Heart right ventricle (tissue), 16 donors: ENCODE results near the gene TNFRSF21. TPM values are rescaled to one million over a fixed set of nuclear protein-coding genes. Genes with fewer than 3 reads are reported as not detected.

ENCODE experiments used
- ATAC-seq, 8 donors: fragments of 200-7000 bp; cut with Tn5 transposase; one replicate each; pipeline ENCODE4 v1.9.1; 2020; ENCODE audit warnings: mild to moderate bottlenecking in 8 of 8, moderate library complexity in 8 of 8, moderate number of reproducible peaks in 1 of 8
- DNase-seq, 2 donors: peaks; one replicate each; pipeline ENCODE4 v3.0.0-alpha.2; 2020
- H3K27ac ChIP-seq, 10 donors: fragments of 200-600 bp; sonication (generic) in 2 of 10; one replicate each; pipeline versions ENCODE4 v1.5.0 to v1.8.0; 2020 to 2022; ENCODE audit warnings: mild to moderate bottlenecking in 3 of 10
- H3K27me3 ChIP-seq, 7 donors: fragments of 200-600 bp; one replicate each; pipeline ENCODE4 v1.8.0; 2021 to 2022; ENCODE audit warnings: mild to moderate bottlenecking in 2 of 7
- H3K36me3 ChIP-seq, 9 donors: fragments of 200-600 bp; sonication (generic) in 1 of 9; one replicate each; pipeline versions ENCODE4 v1.5.0 to v1.8.0; 2020 to 2022; ENCODE audit warnings: mild to moderate bottlenecking in 2 of 9
- H3K4me1 ChIP-seq, 9 donors: fragments of 200-600 bp; sonication (generic) in 1 of 9; one replicate each; pipeline versions ENCODE4 v1.5.0 to v1.8.0; 2020 to 2022; ENCODE audit warnings: mild to moderate bottlenecking in 4 of 9
- H3K4me3 ChIP-seq, 10 donors: fragments of 200-600 bp; sonication (generic) in 2 of 10; one replicate each; pipeline versions ENCODE4 v1.5.0 to v1.8.0; 2020 to 2022; ENCODE audit warnings: mild to moderate bottlenecking in 7 of 10, moderate library complexity in 2 of 10
- H3K9me3 ChIP-seq, 11 donors: fragments of 200-600 bp in 10 of 11; sonication (generic) in 2 of 11; one replicate each; pipeline versions ENCODE4 v1.5.0 to v1.8.0; 2013 to 2022; ENCODE audit warnings: mild to moderate bottlenecking in 2 of 11, control low read depth in 1 of 11, moderate library complexity in 1 of 11
- WGBS, 2 donors: extraction: QIAGEN DNeasy Blood & Tissue Kit; methylation state at CpG; one replicate each; pipeline ENCODE4 v1.1.7; 2013; ENCODE audit warnings: inconsistent platforms in 1 of 2; 5-methylcytosine and 5-hydroxymethylcytosine counted together
- intact Hi-C, 10 donors: fragments of 100-400 bp; cut with DNase I; formaldehyde crosslinking; loops; one replicate each; pipeline versions ENCODE4 v1.11.1 to v1.14.2; 2022
- polyA plus RNA-seq, 2 donors: library from polyadenylated mRNA; stranded (reverse); fragments of 200-250 nt; gene quantifications; one replicate each; pipeline ENCODE4 v1.2.3, GENCODE V29; 2013
- total RNA-seq, 10 donors: library from RNA; stranded (reverse); fragmentation: NEBNext Ultra II Directional in 3 of 10; extraction: Animal tissue kit (Norgen Biotek cat#: 25700) in 3 of 10; gene quantifications; one replicate each; pipeline versions ENCODE4 v1.2.1 to v1.2.4, GENCODE V29; 2021 to 2023
- TF ChIP-seq, protein P1 (sequence below), 9 donors: fragments of 200-600 bp; sonication (generic) in 2 of 9; IDR thresholded peaks; one replicate each; pipeline versions ENCODE4 v1.5.0 to v1.8.0; 2021 to 2022; ENCODE audit warnings: antibody characterized with exemption in 9 of 9, mild to moderate bottlenecking in 5 of 9, moderate library complexity in 1 of 9
- donor health status: Arrhythmogenic right ventricular cardiomyopathy.
- donor health status: ischemic (EF 13 %, LVEDD 7.1; RV severe dilation, severe dysfunction).
- donor health status: healthy with polysubstance abuse.
- donor health status: DM: no; HTN: yes; CAD: no.
- donor health status: DM: no; HTN: no; CAD: no.
- donor health status: ischemic (EF 25% LVEDD 6.9; RV normal size, moderate dysfunction).
- donor health status: ischemic (EF 25% LVEDD 5.7; RV mildly dilated, moderate dysfunction).
- donor health status: healthy.
- donor health status: DM: yes; HTN: yes; CAD: no.
- donor health status: Ischemic cardiomyopathy.
- donor health status: ischemic (EF 35%, LVEDD 5.7; RV mildly dilated, moderate dysfunction).
- donor health status: nonischemic (EF 11% LVEDD 7.7; RV severe dilation, severe dysfunction).
- donor health status: DM: yes; HTN: yes; CAD: no.
- donor health status: PGD.
- donor health status: ischemic (EF 29% LVEDD 5.4; RV normal size, mild dysfunction).
- donor health status: nonischemic (EF 23%, LVEDD 6.1; RV moderate dilation, normal function).

Gene TNFRSF21
- total and polyA plus RNA-seq, 12 donors: 3.8 to 12.8 (median 6.0) TPM

DNA sequence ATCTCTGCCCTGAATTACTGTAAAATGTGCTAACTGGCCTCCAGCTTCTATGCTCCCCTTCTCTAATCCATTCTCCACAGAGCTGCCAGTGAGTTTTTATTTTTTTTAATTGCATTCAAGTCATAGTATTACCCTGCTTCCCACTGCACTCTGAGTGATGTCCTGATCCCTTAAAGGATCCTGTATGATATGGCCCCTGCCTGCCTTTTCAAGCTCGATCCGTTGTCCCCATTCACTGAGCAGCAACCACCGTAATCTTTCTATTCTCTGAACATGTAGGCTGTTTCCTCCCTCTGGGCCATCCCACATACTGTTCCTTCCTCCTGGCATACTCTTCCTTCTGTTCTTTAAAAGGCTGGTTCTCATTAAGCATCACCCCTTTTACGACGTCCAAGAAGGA, 9.3 kb downstream of the TNFRSF21 start:
- intact Hi-C loops: loop anchor here in 4 of 10 donors (10.0 kb wide), 3 partner anchors 46 to 456 kb away; no protein-coding TSS in a partner anchor
- Histone ChIP-seq H3K36me3 (no peaks in the 10 kb centered on the region), H3K27ac (no peak overlapping the region), H3K4me1 (peaks cover 0 to 13% (median 0%) of the 10 kb centered on the region in 9 donors), H3K4me3 (no peak overlapping the region), H3K27me3 (peaks cover 0 to 7% (median 0%) of the 10 kb centered on the region in 7 donors), H3K9me3 (no peaks in the 10 kb centered on the region)
- TF ChIP-seq, protein P1, sequence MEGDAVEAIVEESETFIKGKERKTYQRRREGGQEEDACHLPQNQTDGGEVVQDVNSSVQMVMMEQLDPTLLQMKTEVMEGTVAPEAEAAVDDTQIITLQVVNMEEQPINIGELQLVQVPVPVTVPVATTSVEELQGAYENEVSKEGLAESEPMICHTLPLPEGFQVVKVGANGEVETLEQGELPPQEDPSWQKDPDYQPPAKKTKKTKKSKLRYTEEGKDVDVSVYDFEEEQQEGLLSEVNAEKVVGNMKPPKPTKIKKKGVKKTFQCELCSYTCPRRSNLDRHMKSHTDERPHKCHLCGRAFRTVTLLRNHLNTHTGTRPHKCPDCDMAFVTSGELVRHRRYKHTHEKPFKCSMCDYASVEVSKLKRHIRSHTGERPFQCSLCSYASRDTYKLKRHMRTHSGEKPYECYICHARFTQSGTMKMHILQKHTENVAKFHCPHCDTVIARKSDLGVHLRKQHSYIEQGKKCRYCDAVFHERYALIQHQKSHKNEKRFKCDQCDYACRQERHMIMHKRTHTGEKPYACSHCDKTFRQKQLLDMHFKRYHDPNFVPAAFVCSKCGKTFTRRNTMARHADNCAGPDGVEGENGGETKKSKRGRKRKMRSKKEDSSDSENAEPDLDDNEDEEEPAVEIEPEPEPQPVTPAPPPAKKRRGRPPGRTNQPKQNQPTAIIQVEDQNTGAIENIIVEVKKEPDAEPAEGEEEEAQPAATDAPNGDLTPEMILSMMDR (IDR thresholded peaks at IDR 0.05): no peak
- DNase-seq (no peak), ATAC-seq (no peak)
- WGBS, 2 donors: 89% methylated on average over 5 of the region's 5 CpGs

DNA sequence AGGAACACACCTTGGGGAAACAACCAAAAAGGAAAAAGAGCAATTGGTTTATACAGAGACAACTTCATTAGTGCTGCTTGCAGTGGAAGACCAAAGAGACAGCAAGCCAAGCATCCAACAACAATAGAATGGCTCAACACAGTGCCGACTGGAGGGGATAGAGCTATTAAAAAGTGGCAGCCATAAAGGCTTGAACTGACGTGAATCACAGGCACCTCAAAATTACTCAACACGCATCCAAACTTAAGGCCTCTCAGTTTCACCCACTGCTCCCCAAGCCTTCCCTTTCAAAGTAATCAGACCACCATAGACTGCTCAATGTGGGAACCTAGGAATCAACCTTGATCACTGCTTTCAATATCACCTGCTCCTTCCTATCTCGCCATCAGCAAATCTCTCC, 9.7 kb downstream of the TNFRSF21 start:
- DNase-seq (no peak), ATAC-seq (no peak)
- peaks cover 0 to 6% (median 0%) of the 10 kb centered on the region in 7 donors for H3K27me3 ChIP-seq
- TF ChIP-seq, protein P1 (IDR thresholded peaks at IDR 0.05): no peak
- intact Hi-C loops: loop anchor here in 4 of 10 donors (10.0 kb wide), 3 partner anchors 45 to 455 kb away; no protein-coding TSS in a partner anchor
- no peak overlapping the region for H3K27ac ChIP-seq
- peaks cover 0 to 13% (median 0%) of the 10 kb centered on the region in 9 donors for H3K4me1 ChIP-seq
- no peaks in the 10 kb centered on the region for H3K9me3 ChIP-seq
- H3K4me3 ChIP-seq: no peak overlapping the region
- H3K36me3 ChIP-seq: no peaks in the 10 kb centered on the region
- WGBS, 2 donors: 91 to 96% methylated on average over 4 of the region's 4 CpGs

DNA sequence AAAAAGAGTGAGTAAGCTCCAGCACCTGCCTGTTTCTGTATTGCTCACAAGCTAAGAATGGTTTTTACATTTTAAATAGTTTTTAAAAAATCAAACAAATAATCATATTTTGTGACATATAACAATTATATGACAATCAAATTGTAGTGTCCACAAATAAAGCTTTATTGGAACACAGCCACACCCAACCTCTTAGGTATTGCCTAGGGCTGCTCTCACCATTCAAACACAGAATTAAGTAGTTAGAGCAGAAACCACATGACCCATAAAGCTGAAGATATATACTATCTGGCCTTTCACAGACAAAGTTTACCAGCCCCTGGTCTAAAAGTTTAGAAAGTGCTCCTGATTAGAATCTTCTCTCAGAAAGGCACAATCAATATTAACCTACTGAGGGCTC, 11.2 kb downstream of the TNFRSF21 start:
- no peak overlapping the region for H3K4me3 ChIP-seq
- ATAC-seq (no peak), DNase-seq (no peak)
- H3K36me3 ChIP-seq: no peaks in the 10 kb centered on the region
- TF ChIP-seq, protein P1 (IDR thresholded peaks at IDR 0.05): no peak
- intact Hi-C loops: no loop called here
- H3K27me3 ChIP-seq: peaks cover 0 to 6% (median 0%) of the 10 kb centered on the region in 7 donors
- no peaks in the 10 kb centered on the region for H3K9me3 ChIP-seq
- H3K4me1 ChIP-seq: peaks cover 0 to 5% (median 0%) of the 10 kb centered on the region in 9 donors
- H3K27ac ChIP-seq: no peak overlapping the region

DNA sequence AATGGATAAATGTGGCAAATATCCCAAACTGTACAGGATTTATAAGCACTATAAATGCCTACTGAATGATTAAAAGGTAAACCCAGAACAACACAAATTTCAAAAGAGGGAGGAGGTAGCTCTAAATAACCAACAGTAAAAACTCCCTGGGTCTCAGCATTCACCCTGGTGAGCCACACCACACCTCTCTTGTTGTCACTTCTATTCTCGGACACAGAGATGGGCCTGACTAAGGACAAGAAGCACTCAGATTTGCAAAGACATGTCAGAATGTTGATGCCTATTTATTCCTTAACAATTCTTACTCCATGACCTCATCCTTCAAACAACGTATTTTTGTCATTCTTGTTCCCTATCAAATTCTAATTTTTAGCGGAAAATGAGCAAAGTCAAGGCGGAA, 14.7 kb downstream of the TNFRSF21 start:
- intact Hi-C loops: no loop called here
- no peak for ATAC-seq
- TF ChIP-seq, protein P1 (IDR thresholded peaks at IDR 0.05): no peak

More for the DNA sequence above, 14.7 kb downstream of the TNFRSF21 start:
- Histone ChIP-seq H3K27me3 (peaks cover 0 to 6% (median 0%) of the 10 kb centered on the region in 7 donors), H3K36me3 (no peaks in the 10 kb centered on the region), H3K4me1 (no peaks in the 10 kb centered on the region), H3K4me3 (no peak overlapping the region), H3K9me3 (peaks cover 0 to 17% (median 6%) of the 10 kb centered on the region in 11 donors), H3K27ac (no peak overlapping the region)
- WGBS, 2 donors: 83% methylated on average over 4 of the region's 4 CpGs
- no peak for DNase-seq
